Spleen (tissue), 7 donors: ENCODE measurements around the gene RND1.

Experiments used
- POLR2A ChIP-seq, 3 donors: fragments of 450-650 bp; IDR thresholded peaks; one replicate each; pipeline ENCODE4 v1.5.1; 2017; ENCODE audit warnings: antibody characterized with exemption in 3 of 3, mild to moderate bottlenecking in 1 of 3
- POLR2AphosphoS5 ChIP-seq, 3 donors: sonication (generic); formaldehyde crosslinking; IDR thresholded peaks; one replicate each; pipeline ENCODE4 v1.5.1; 2017; ENCODE audit warnings: antibody characterized with exemption in 3 of 3
- TF ChIP-seq, protein P1 (sequence below), 11 experiments: fragments of 200-600 bp in 7 of 11; fragments of 450-650 bp in 4 of 11; sonication (generic) in 4 of 11; IDR thresholded peaks in 8 of 11; conservative IDR thresholded peaks in 3 of 11; 1 replicate in 7 of 11; 2 replicates in 4 of 11; pipeline versions ENCODE4 v1.4.0 to v1.8.0; 2016 to 2021; ENCODE audit warnings: antibody characterized with exemption in 11 of 11, inconsistent platforms in 4 of 11, mild to moderate bottlenecking in 1 of 11
- donor health status: DM: no; HTN: no; CAD: no; lungs with moderate emphysema.
- donor health status: DM: no; HTN: no; CAD: no.
- donor health status: DM: no; HTN: no; CAD: no.

- TF ChIP-seq, protein P1, sequence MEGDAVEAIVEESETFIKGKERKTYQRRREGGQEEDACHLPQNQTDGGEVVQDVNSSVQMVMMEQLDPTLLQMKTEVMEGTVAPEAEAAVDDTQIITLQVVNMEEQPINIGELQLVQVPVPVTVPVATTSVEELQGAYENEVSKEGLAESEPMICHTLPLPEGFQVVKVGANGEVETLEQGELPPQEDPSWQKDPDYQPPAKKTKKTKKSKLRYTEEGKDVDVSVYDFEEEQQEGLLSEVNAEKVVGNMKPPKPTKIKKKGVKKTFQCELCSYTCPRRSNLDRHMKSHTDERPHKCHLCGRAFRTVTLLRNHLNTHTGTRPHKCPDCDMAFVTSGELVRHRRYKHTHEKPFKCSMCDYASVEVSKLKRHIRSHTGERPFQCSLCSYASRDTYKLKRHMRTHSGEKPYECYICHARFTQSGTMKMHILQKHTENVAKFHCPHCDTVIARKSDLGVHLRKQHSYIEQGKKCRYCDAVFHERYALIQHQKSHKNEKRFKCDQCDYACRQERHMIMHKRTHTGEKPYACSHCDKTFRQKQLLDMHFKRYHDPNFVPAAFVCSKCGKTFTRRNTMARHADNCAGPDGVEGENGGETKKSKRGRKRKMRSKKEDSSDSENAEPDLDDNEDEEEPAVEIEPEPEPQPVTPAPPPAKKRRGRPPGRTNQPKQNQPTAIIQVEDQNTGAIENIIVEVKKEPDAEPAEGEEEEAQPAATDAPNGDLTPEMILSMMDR (IDR thresholded peaks at IDR 0.05 in 8 of 11, conservative IDR thresholded peaks at IDR 0.05 in 3 of 11) = no peak
- TF ChIP-seq POLR2A (IDR thresholded peaks at IDR 0.05) (no peak), POLR2AphosphoS5 (IDR thresholded peaks at IDR 0.05) (no peak)
Observed at GRCh38 chr12:48868451-48868850, 2.8 kb upstream of the RND1 start.
